IPS-11a (cell line): ENCODE measurements around the gene DPYD.

Experiments used
- H3K4me3 ChIP-seq: one replicate; pipeline ENCODE4 v1.5.1; 2013; ENCODE audit warnings: low read depth, low read length, control low read depth

DPYD gene

GRCh38 chr1:97461782-97462181 lies 459.1 kb downstream of the DPYD start:
- no peak overlapping the region for H3K4me3 ChIP-seq

- H3K4me3 ChIP-seq, result no peak overlapping the region
Measured at GRCh38 chr1:97457446-97458089, 463.3 kb downstream of the DPYD start.

GRCh38 chr1:97451944-97452343 lies 468.9 kb downstream of the DPYD start:
- H3K4me3 ChIP-seq, result no peak overlapping the region

- no peak overlapping the region for H3K4me3 ChIP-seq
Measured at GRCh38 chr1:97451046-97451826, 469.6 kb downstream of the DPYD start.

GRCh38 chr1:97441966-97442365 lies 478.9 kb downstream of the DPYD start:
- H3K4me3 ChIP-seq, result no peak overlapping the region

GRCh38 chr1:97433824-97434177 lies 487.0 kb downstream of the DPYD start:
- no peak overlapping the region for H3K4me3 ChIP-seq

- H3K4me3 ChIP-seq, result no peak overlapping the region
Measured at GRCh38 chr1:97433094-97433823, 487.6 kb downstream of the DPYD start.

- H3K4me3 ChIP-seq, result no peak overlapping the region
Measured at GRCh38 chr1:97427371-97427770, 493.5 kb downstream of the DPYD start.

GRCh38 chr1:97424209-97424608 lies 496.6 kb downstream of the DPYD start:
- H3K4me3 ChIP-seq, result no peak overlapping the region

GRCh38 chr1:97423403-97423802 lies 497.4 kb downstream of the DPYD start:
- H3K4me3 ChIP-seq, result no peak overlapping the region

GRCh38 chr1:97417661-97418060 lies 503.2 kb downstream of the DPYD start:
- H3K4me3 ChIP-seq, result no peak overlapping the region

- no peak overlapping the region for H3K4me3 ChIP-seq
Measured at GRCh38 chr1:97414682-97415312, 506.0 kb downstream of the DPYD start.

- no peak overlapping the region for H3K4me3 ChIP-seq
Measured at GRCh38 chr1:97412737-97413136, 508.1 kb downstream of the DPYD start.

- no peak overlapping the region for H3K4me3 ChIP-seq
Measured at GRCh38 chr1:97412166-97412565, 508.7 kb downstream of the DPYD start.

- no peak overlapping the region for H3K4me3 ChIP-seq
Measured at GRCh38 chr1:97396463-97396862, 524.4 kb downstream of the DPYD start.

- no peak overlapping the region for H3K4me3 ChIP-seq
Measured at GRCh38 chr1:97392701-97393100, 528.1 kb downstream of the DPYD start.

GRCh38 chr1:97385536-97386277 lies 535.1 kb downstream of the DPYD start:
- no peak overlapping the region for H3K4me3 ChIP-seq

- H3K4me3 ChIP-seq, result no peak overlapping the region
Measured at GRCh38 chr1:97384294-97384968, 536.4 kb downstream of the DPYD start.

- H3K4me3 ChIP-seq, result no peak overlapping the region
Measured at GRCh38 chr1:97383797-97384196, 537.0 kb downstream of the DPYD start.

GRCh38 chr1:97382206-97382605 lies 538.6 kb downstream of the DPYD start:
- no peak overlapping the region for H3K4me3 ChIP-seq
